H1 (cell line): ENCODE measurements around the gene SYK. TPM values are rescaled to one million over a fixed set of nuclear protein-coding genes. Genes with fewer than 3 reads are reported as not detected.

Experiments
- CTCF ChIA-PET: fragments of 300-600 bp; sonication (Branson Sonifier 250); formaldehyde crosslinking; loops from one replicate; lab custom pipeline; 2021; ENCODE audit not compliant: partially characterized antibody; lab: Charles Lee
- POLR2A ChIA-PET: fragments of 300-600 bp; sonication (Branson Sonifier 250); formaldehyde crosslinking; loops from one replicate; lab custom pipeline; 2021; ENCODE audit warnings: inconsistent platforms; ENCODE audit not compliant: partially characterized antibody; lab: Charles Lee
- DNase-seq, 2 experiments: peaks; one replicate each; pipeline versions ENCODE4 v3.0.0 to v3.0.0-alpha.2; 2010 to 2022; ENCODE audit warnings: low spot score in 2 of 2, low read depth in 1 of 2, mixed read lengths in 1 of 2
- FAIRE-seq: peaks from 2 replicates; lab custom pipeline; 2011; peaks lifted over from hg19 to GRCh38; lab: Jason Lieb, UNC
- H2AFZ ChIP-seq: 2 replicates; pipeline ENCODE4 v1.8.1; 2012; ENCODE audit warnings: low read length, inconsistent platforms
- H2AK5ac ChIP-seq: 2 replicates; pipeline ENCODE4 v1.6.1; 2013; ENCODE audit warnings: low read depth, low read length
- H2BK120ac ChIP-seq: replicated peaks from 2 replicates; pipeline ENCODE3; 2013; ENCODE audit warnings: low read depth, low read length, inconsistent platforms
- H2BK12ac ChIP-seq: 2 replicates; pipeline ENCODE4 v1.6.1; 2013; ENCODE audit warnings: low read depth, low read length
- H2BK15ac ChIP-seq: 2 replicates; pipeline ENCODE4 v1.6.1; 2013; ENCODE audit warnings: low read length
- H2BK20ac ChIP-seq: 2 replicates; pipeline ENCODE4 v1.6.1; 2013; ENCODE audit warnings: low read length
- H2BK5ac ChIP-seq: 2 replicates; pipeline ENCODE4 v1.6.1; 2013; ENCODE audit warnings: low read depth, low read length
- H3K14ac ChIP-seq: 2 replicates; pipeline ENCODE4 v1.6.1; 2013; ENCODE audit warnings: inconsistent platforms; ENCODE audit not compliant: insufficient read length
- H3K18ac ChIP-seq: 2 replicates; pipeline ENCODE4 v1.6.1; 2013; ENCODE audit warnings: low read length; ENCODE audit errors: extremely low read depth
- H3K23ac ChIP-seq: 2 replicates; pipeline ENCODE4 v1.6.1; 2013; ENCODE audit warnings: inconsistent platforms; ENCODE audit not compliant: insufficient read length
- H3K23me2 ChIP-seq: 2 replicates; pipeline ENCODE4 v1.6.1; 2013; ENCODE audit warnings: low read depth, low read length
- H3K27ac ChIP-seq: 2 replicates; pipeline ENCODE4 v1.6.1; 2011; ENCODE audit warnings: low read depth, low read length, inconsistent platforms
- H3K27me3 ChIP-seq, 4 experiments: replicated peaks in 1 of 4; 1 replicate in 1 of 4; 2 replicates in 3 of 4; pipeline versions ENCODE4 v1.6.1 to v1.8.1; 2011 to 2013; ENCODE audit warnings: low read length in 3 of 4, mild to moderate bottlenecking in 3 of 4, inconsistent platforms in 2 of 4, mixed read lengths in 2 of 4, moderate library complexity in 1 of 4; ENCODE audit not compliant: control insufficient read depth in 3 of 4, insufficient read depth in 3 of 4; ENCODE audit errors: extremely low read depth in 1 of 4
- H3K36me3 ChIP-seq, 4 experiments: 2 replicates each; pipeline versions ENCODE4 v1.6.1 to v1.8.1; 2011 to 2013; ENCODE audit warnings: mild to moderate bottlenecking in 4 of 4, low read length in 3 of 4, moderate library complexity in 2 of 4, control low read depth in 1 of 4, inconsistent platforms in 1 of 4; ENCODE audit not compliant: insufficient read depth in 4 of 4, control insufficient read depth in 2 of 4
- H3K4ac ChIP-seq: replicated peaks from 2 replicates; pipeline ENCODE3; 2013; ENCODE audit warnings: low read length, low read depth, mixed read lengths, inconsistent platforms; ENCODE audit not compliant: insufficient read length
- H3K4me1 ChIP-seq, 4 experiments: replicated peaks in 1 of 4; 1 replicate in 1 of 4; 2 replicates in 3 of 4; pipeline versions ENCODE4 v1.6.1 to v1.8.1; 2011 to 2013; ENCODE audit warnings: low read length in 3 of 4, inconsistent platforms in 2 of 4, mixed read lengths in 1 of 4; ENCODE audit not compliant: insufficient read depth in 4 of 4, control insufficient read depth in 3 of 4
- H3K4me2 ChIP-seq, 2 experiments: 2 replicates each; pipeline versions ENCODE4 v1.6.1 to v1.8.1; 2011 to 2013; ENCODE audit warnings: low read depth in 2 of 2, low read length in 2 of 2, control low read depth in 1 of 2, inconsistent platforms in 1 of 2, mild to moderate bottlenecking in 1 of 2; ENCODE audit not compliant: insufficient read depth in 1 of 2
- H3K4me3 ChIP-seq, 4 experiments: fragments of 200-600, 300-600 bp in 1 of 4; sonication (generic), shearing (Covaris generic), sonication (Bioruptor Twin) in 1 of 4; 2 replicates each; pipeline versions ENCODE4 v1.5.1 to v1.8.1; 2011 to 2016; ENCODE audit warnings: low read length in 4 of 4, low read depth in 3 of 4, control low read depth in 2 of 4, inconsistent platforms in 2 of 4, mild to moderate bottlenecking in 2 of 4, mixed read lengths in 1 of 4, moderate library complexity in 1 of 4; ENCODE audit not compliant: insufficient read depth in 2 of 4; ENCODE audit errors: extremely low read depth in 1 of 4
- H3K56ac ChIP-seq: replicated peaks from 2 replicates; pipeline ENCODE3; 2013; ENCODE audit warnings: low read depth, mild to moderate bottlenecking, mixed read lengths, low read length, inconsistent platforms; ENCODE audit not compliant: insufficient read length
- H3K79me1 ChIP-seq: 2 replicates; pipeline ENCODE4 v1.6.1; 2013; ENCODE audit warnings: low read depth, low read length, control low read depth
- H3K79me2 ChIP-seq, 2 experiments: 2 replicates each; pipeline versions ENCODE4 v1.6.1 to v1.8.1; 2012 to 2013; ENCODE audit warnings: low read length in 2 of 2, mild to moderate bottlenecking in 2 of 2, inconsistent platforms in 1 of 2; ENCODE audit not compliant: insufficient read depth in 2 of 2, control insufficient read depth in 1 of 2
- H3K9ac ChIP-seq, 4 experiments: replicated peaks in 1 of 4; 1 replicate in 1 of 4; 2 replicates in 3 of 4; pipeline versions ENCODE4 v1.6.1 to v1.8.1; 2011 to 2013; ENCODE audit warnings: low read depth in 3 of 4, low read length in 3 of 4, control low read depth in 2 of 4, mild to moderate bottlenecking in 2 of 4, moderate library complexity in 2 of 4, inconsistent platforms in 1 of 4; ENCODE audit errors: extremely low read depth in 1 of 4
- H3K9me3 ChIP-seq, 2 experiments: 2 replicates each; pipeline versions ENCODE4 v1.6.1 to v1.8.1; 2012 to 2013; ENCODE audit warnings: mild to moderate bottlenecking in 2 of 2, moderate library complexity in 2 of 2, control low read depth in 1 of 2, inconsistent platforms in 1 of 2, low read depth in 1 of 2, low read length in 1 of 2, mixed read lengths in 1 of 2; ENCODE audit not compliant: insufficient read depth in 2 of 2
- H4K20me1 ChIP-seq, 2 experiments: replicated peaks in 1 of 2; 2 replicates each; pipeline versions ENCODE3 to v1.8.1; 2011 to 2013; ENCODE audit warnings: inconsistent platforms in 2 of 2, low read length in 2 of 2, mild to moderate bottlenecking in 1 of 2; ENCODE audit not compliant: insufficient read depth in 2 of 2, control insufficient read depth in 1 of 2
- H4K5ac ChIP-seq: 2 replicates; pipeline ENCODE4 v1.6.1; 2013; ENCODE audit warnings: low read length, low read depth, mixed read lengths, inconsistent platforms; ENCODE audit not compliant: insufficient read length
- H4K8ac ChIP-seq: 2 replicates; pipeline ENCODE4 v1.8.0; 2013; ENCODE audit warnings: mild to moderate bottlenecking, moderate library complexity, low read length, inconsistent platforms; ENCODE audit not compliant: insufficient read depth; ENCODE audit errors: extremely low read depth
- H4K91ac ChIP-seq: replicated peaks from 2 replicates; pipeline ENCODE3; 2013; ENCODE audit warnings: low read length, mixed read lengths, inconsistent platforms; ENCODE audit not compliant: insufficient read length
- CTBP2 ChIP-seq: IDR thresholded peaks from 2 replicates; pipeline ENCODE4 v1.7.0; 2011; ENCODE audit warnings: borderline replicate concordance, mild to moderate bottlenecking, moderate library complexity, mixed read lengths, low read length; ENCODE audit not compliant: insufficient read depth, insufficient read length
- RFX5 ChIP-seq: IDR thresholded peaks from 2 replicates; pipeline ENCODE4 v1.6.1; 2011; ENCODE audit warnings: low read depth, low read length, improper control_type of control experiment, borderline replicate concordance
- WGBS, 2 experiments: shearing (Covaris generic) in 1 of 2; methylation state at CpG; one replicate each; pipeline versions ENCODE4 v1.1.6 to v1.1.7; 2013 to 2015; ENCODE audit warnings: low lambda C conversion rate in 2 of 2, mixed read lengths in 2 of 2, inconsistent platforms in 1 of 2, low coverage in 1 of 2, missing lambda C conversion rate in 1 of 2; ENCODE audit not compliant: insufficient replicate concordance in 2 of 2, insufficient coverage in 1 of 2, insufficient read length in 1 of 2; ENCODE audit errors: extremely low coverage in 1 of 2, missing lambda C conversion rate in 1 of 2; 5-methylcytosine and 5-hydroxymethylcytosine counted together
- polyA plus RNA-seq, 7 experiments: library from polyadenylated mRNA; depleted of rRNA in 3 of 7; stranded (reverse) in 5 of 7; unstranded in 2 of 7; fragments of >200 nt in 5 of 7; fragments of 200-250 nt in 2 of 7; gene quantifications; 1 replicate in 5 of 7; 2 replicates in 1 of 7; 4 replicates in 1 of 7; pipeline versions ENCODE4 v1.2.1 to v1.2.3, GENCODE V29; 2011 to 2013; ENCODE audit warnings: missing spikeins in 2 of 7, mixed read lengths in 2 of 7
- total RNA-seq: library from RNA; stranded (reverse); fragmentation: NEBNext Ultra II Directional; extraction: Animal tissue kit (Norgen Biotek cat#: 25700); gene quantifications from 2 replicates; pipeline ENCODE4 v1.2.1, GENCODE V29; 2021

Gene SYK
- total and polyA plus RNA-seq, 2 of the 8 experiments (the other 6 are each of a cell fraction or from before 2014, with no cell fraction given): 1.5 to 4.4 TPM

DNA sequence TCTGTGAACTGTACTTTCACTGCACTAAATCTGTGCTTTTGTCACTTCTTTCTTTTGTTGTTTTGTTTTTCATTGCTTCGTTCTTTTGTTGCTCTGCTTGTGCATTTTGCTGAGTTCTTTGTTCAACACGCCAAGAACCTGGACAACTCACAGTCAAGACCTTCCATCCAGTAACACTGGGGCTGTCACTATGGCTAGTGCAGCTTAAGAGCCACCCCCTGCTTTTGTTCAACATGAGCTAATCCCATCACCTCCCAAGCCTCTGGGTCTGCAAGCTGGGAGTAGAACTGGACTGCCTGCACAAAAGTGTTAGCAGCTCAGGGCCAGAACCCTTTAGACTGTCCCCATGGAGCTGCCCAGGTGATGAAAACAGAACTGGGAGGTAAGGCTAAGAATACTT, 143.7 kb downstream of the SYK start:
- H3K9ac ChIP-seq: no peak overlapping the region
- FAIRE-seq: no peak
- H3K4me1 ChIP-seq: peaks cover 0 to 3% (median 0%) of the 10 kb centered on the region in 4 experiments; a peak in 1 of 7 replicates
- no peak overlapping the region for H3K56ac ChIP-seq
- H2BK120ac ChIP-seq: no peak overlapping the region
- H3K23ac ChIP-seq: no peak overlapping the region
- no peaks in the 10 kb centered on the region for H3K79me1 ChIP-seq
- no peak overlapping the region for H3K18ac ChIP-seq
- H3K14ac ChIP-seq: no peak overlapping the region
- no peak overlapping the region for H2BK15ac ChIP-seq
- H2BK20ac ChIP-seq: no peak overlapping the region
- no peaks in the 10 kb centered on the region for H3K27me3 ChIP-seq
- 82% methylated on average over 2 of the region's 2 CpGs; no CpG with 5 or more reads in 1 of the 2 experiments for WGBS, 2 experiments
- H4K20me1 ChIP-seq: no peaks in the 10 kb centered on the region
- ChIA-PET CTCF (interaction anchor here (0.7 to 1.1 kb wide), 2 partner anchors 40 to 714 kb away, joined by 3 read pairs; no protein-coding TSS in a partner anchor), POLR2A (no interaction called here)
- no peak overlapping the region for H2BK5ac ChIP-seq
- no peaks in the 10 kb centered on the region for H3K9me3 ChIP-seq
- no peak overlapping the region for H2AFZ ChIP-seq
- H4K5ac ChIP-seq: no peak overlapping the region
- no peak for DNase-seq
- no peak overlapping the region for H3K27ac ChIP-seq
- H3K23me2 ChIP-seq: no peaks in the 10 kb centered on the region
- no peak overlapping the region for H4K91ac ChIP-seq
- H2BK12ac ChIP-seq: no peak overlapping the region
- H3K79me2 ChIP-seq: no peaks in the 10 kb centered on the region
- H2AK5ac ChIP-seq: no peak overlapping the region
- no peak overlapping the region for H3K4me2 ChIP-seq
- H3K4me3 ChIP-seq: no peak overlapping the region
- H3K36me3 ChIP-seq: no peaks in the 10 kb centered on the region
- H3K4ac ChIP-seq: no peak overlapping the region
- no peak overlapping the region for H4K8ac ChIP-seq
- no peak for TF ChIP-seq RFX5
- no peak for TF ChIP-seq CTBP2
